HEK293T (cell line): Measurements from ENCODE around the gene PTPRD.

Experiments used
- ARNT ChIP-seq: fragments of 450-650 bp; IDR thresholded peaks from 2 replicates; pipeline ENCODE4 v1.6.1; 2017; ENCODE audit warnings: mild to moderate bottlenecking
- BHLHE40 ChIP-seq: fragments of 450-650 bp; IDR thresholded peaks from 2 replicates; pipeline ENCODE4 v1.6.1; 2016; ENCODE audit warnings: mild to moderate bottlenecking, moderate library complexity, borderline replicate concordance
- LEF1 ChIP-seq: fragments of 450-650 bp; IDR thresholded peaks from 2 replicates; pipeline ENCODE4 v1.6.1; 2017; ENCODE audit warnings: mild to moderate bottlenecking, borderline replicate concordance
- PKNOX1 ChIP-seq: fragments of 450-650 bp; IDR thresholded peaks from 2 replicates; pipeline ENCODE4 v1.6.1; 2016
- SP1 ChIP-seq: fragments of 450-650 bp; IDR thresholded peaks from 2 replicates; pipeline ENCODE4 v1.6.1; 2017
- SUZ12 ChIP-seq: fragments of 450-650 bp; IDR thresholded peaks from 2 replicates; pipeline ENCODE4 v1.6.1; 2016; ENCODE audit warnings: mild to moderate bottlenecking
- TARDBP ChIP-seq: fragments of 450-650 bp; IDR thresholded peaks from 2 replicates; pipeline ENCODE4 v1.6.1; 2016
- ZNF384 ChIP-seq: fragments of 450-650 bp; IDR thresholded peaks from 2 replicates; pipeline ENCODE4 v1.6.1; 2016

- TF ChIP-seq LEF1, result no peak
- TF ChIP-seq SUZ12, result no peak
- no peak for TF ChIP-seq BHLHE40
- TF ChIP-seq TARDBP, result no peak
- TF ChIP-seq PKNOX1, result no peak
- no peak for TF ChIP-seq SP1
- no peak for TF ChIP-seq ARNT
- no peak for TF ChIP-seq ZNF384
These were observed 1521.4 kb downstream of the PTPRD start for GRCh38 chr9:9091387-9091786.
